ENCODE data around the gene KCNMB2. TPM values are rescaled to one million over a fixed set of nuclear protein-coding genes. Genes with fewer than 3 reads are reported as not detected.

The KCNMB2 gene
- total RNA-seq, 1 experiment from 2014 or later: not detected

- no peaks in the 10 kb centered on the region for H3K36me3 ChIP-seq (ENCODE audit: control insufficient read depth, insufficient read depth, low read length)
- H3K27me3 Mint-ChIP-seq (ENCODE audit: insufficient read depth, unreplicated experiment): no peaks in the 10 kb centered on the region
- CTCF ChIA-PET: no interaction called here
- no peak overlapping the region for H3K4me3 Mint-ChIP-seq (ENCODE audit: unreplicated experiment)
- no peak for TF ChIP-seq CTCF (IDR thresholded peaks at IDR 0.05; ENCODE audit: insufficient read depth in 1 of 2, low read depth in 1 of 2, low read length in 1 of 2, severe bottlenecking in 1 of 2, unreplicated experiment in 1 of 2)
- H3K4me1 Mint-ChIP-seq (ENCODE audit: low read depth, unreplicated experiment): no peaks in the 10 kb centered on the region
- no peaks in the 10 kb centered on the region for H3K27me3 ChIP-seq (replicated peaks; ENCODE audit: control insufficient read depth, insufficient read depth, low read length)
- no peak overlapping the region for H3K27ac Mint-ChIP-seq (ENCODE audit: unreplicated experiment)
- H3K4me3 ChIP-seq (ENCODE audit: low read depth, low read length): no peak overlapping the region
- DNase-seq: no peak
- no peaks in the 10 kb centered on the region for H3K4me1 ChIP-seq
- no peaks in the 10 kb centered on the region for H3K36me3 Mint-ChIP-seq (ENCODE audit: insufficient read depth, unreplicated experiment)
- intact Hi-C loops (cut with micrococcal nuclease; ENCODE audit: unreplicated experiment): no loop called here
- BruUV-seq (replicated peaks): no TSS peak
- POLR2A ChIA-PET: no interaction called here
- H3K9me3 ChIP-seq: peaks cover 7% of the 10 kb centered on the region; the same call in 1 of the 2 replicates
- peaks cover 15% of the 10 kb centered on the region for H3K9me3 Mint-ChIP-seq (ENCODE audit: unreplicated experiment)
These were observed 44.5 kb upstream of the KCNMB2 start for GRCh38 chr3:178491751-178492150.

- Mint-ChIP-seq H3K27ac (ENCODE audit: unreplicated experiment) (no peak overlapping the region), H3K27me3 (ENCODE audit: insufficient read depth, unreplicated experiment) (no peaks in the 10 kb centered on the region), H3K36me3 (ENCODE audit: insufficient read depth, unreplicated experiment) (no peaks in the 10 kb centered on the region), H3K4me1 (ENCODE audit: low read depth, unreplicated experiment) (no peaks in the 10 kb centered on the region), H3K9me3 (ENCODE audit: unreplicated experiment) (peaks cover 15% of the 10 kb centered on the region), H3K4me3 (ENCODE audit: unreplicated experiment) (no peak overlapping the region)
- BruUV-seq (replicated peaks): no TSS peak
- Histone ChIP-seq H3K9me3 (peaks cover 14% of the 10 kb centered on the region; the same call in 1 of the 2 replicates), H3K36me3 (ENCODE audit: control insufficient read depth, insufficient read depth, low read length) (no peaks in the 10 kb centered on the region), H3K4me1 (no peaks in the 10 kb centered on the region), H3K27me3 (replicated peaks; ENCODE audit: control insufficient read depth, insufficient read depth, low read length) (no peaks in the 10 kb centered on the region), H3K4me3 (ENCODE audit: low read depth, low read length) (no peak overlapping the region)
- ChIA-PET CTCF (no interaction called here), POLR2A (no interaction called here)
- no peak for DNase-seq
- no peak for TF ChIP-seq CTCF (IDR thresholded peaks at IDR 0.05; ENCODE audit: insufficient read depth in 1 of 2, low read depth in 1 of 2, low read length in 1 of 2, severe bottlenecking in 1 of 2, unreplicated experiment in 1 of 2)
- intact Hi-C loops (cut with micrococcal nuclease; ENCODE audit: unreplicated experiment): no loop called here
These were observed 43.7 kb upstream of the KCNMB2 start for GRCh38 chr3:178492491-178492890.

- ChIA-PET POLR2A (no interaction called here), CTCF (no interaction called here)
- H3K9me3 Mint-ChIP-seq (ENCODE audit: unreplicated experiment): peaks cover 15% of the 10 kb centered on the region
- no TSS peak for BruUV-seq (replicated peaks)
- H3K27ac Mint-ChIP-seq (ENCODE audit: unreplicated experiment): no peak overlapping the region
- H3K4me1 Mint-ChIP-seq (ENCODE audit: low read depth, unreplicated experiment): no peaks in the 10 kb centered on the region
- H3K27me3 ChIP-seq (replicated peaks; ENCODE audit: control insufficient read depth, insufficient read depth, low read length): no peaks in the 10 kb centered on the region
- H3K4me1 ChIP-seq: no peaks in the 10 kb centered on the region
- no peak for TF ChIP-seq CTCF (IDR thresholded peaks at IDR 0.05; ENCODE audit: insufficient read depth in 1 of 2, low read depth in 1 of 2, low read length in 1 of 2, severe bottlenecking in 1 of 2, unreplicated experiment in 1 of 2)
- H3K4me3 ChIP-seq (ENCODE audit: low read depth, low read length): no peak overlapping the region
- H3K36me3 ChIP-seq (ENCODE audit: control insufficient read depth, insufficient read depth, low read length): no peaks in the 10 kb centered on the region
- H3K36me3 Mint-ChIP-seq (ENCODE audit: insufficient read depth, unreplicated experiment): no peaks in the 10 kb centered on the region
- peaks cover 14% of the 10 kb centered on the region; the same call in 1 of the 2 replicates for H3K9me3 ChIP-seq
- DNase-seq: no peak
- intact Hi-C loops (cut with micrococcal nuclease; ENCODE audit: unreplicated experiment): no loop called here
- H3K4me3 Mint-ChIP-seq (ENCODE audit: unreplicated experiment): no peak overlapping the region
- no peaks in the 10 kb centered on the region for H3K27me3 Mint-ChIP-seq (ENCODE audit: insufficient read depth, unreplicated experiment)
These were observed 41.9 kb upstream of the KCNMB2 start for GRCh38 chr3:178494386-178494785.

Measured in Caco-2 (cell line).